H9 (cell line): Measurements from ENCODE around the gene AVPR2. TPM values are rescaled to one million over a fixed set of nuclear protein-coding genes. Genes with fewer than 3 reads are reported as not detected.

Experiments used
- DNase-seq: peaks from one replicate; pipeline ENCODE4 v3.0.0-alpha.2; 2017
- H2AFZ ChIP-seq: one replicate; pipeline ENCODE4 v1.6.1; 2013; ENCODE audit warnings: mild to moderate bottlenecking, low read length, control low read depth, moderate library complexity
- H2AK5ac ChIP-seq: 2 replicates; pipeline ENCODE4 v1.6.1; 2013; ENCODE audit warnings: low read length, control low read depth, mixed read lengths; ENCODE audit not compliant: insufficient read length
- H2BK120ac ChIP-seq: one replicate; pipeline ENCODE4 v1.6.1; 2013; ENCODE audit warnings: low read depth, mild to moderate bottlenecking, low read length, control low read depth, inconsistent platforms; ENCODE audit not compliant: poor library complexity, severe bottlenecking
- H2BK12ac ChIP-seq: 2 replicates; pipeline ENCODE4 v1.6.1; 2013; ENCODE audit warnings: low read length, control low read depth, mixed read lengths, low read depth; ENCODE audit not compliant: insufficient read length
- H2BK15ac ChIP-seq: 2 replicates; pipeline ENCODE4 v1.6.1; 2013; ENCODE audit warnings: low read depth, low read length, control low read depth
- H2BK20ac ChIP-seq: one replicate; pipeline ENCODE4 v1.6.1; 2013; ENCODE audit warnings: low read depth, mild to moderate bottlenecking, low read length, control low read depth, inconsistent platforms; ENCODE audit not compliant: poor library complexity, severe bottlenecking
- H2BK5ac ChIP-seq: 2 replicates; pipeline ENCODE4 v1.6.1; 2013; ENCODE audit warnings: low read length, control low read depth, mixed read lengths; ENCODE audit not compliant: insufficient read length
- H3K14ac ChIP-seq: 2 replicates; pipeline ENCODE4 v1.6.1; 2013; ENCODE audit warnings: low read length, control low read depth; ENCODE audit not compliant: insufficient read depth
- H3K18ac ChIP-seq: 2 replicates; pipeline ENCODE4 v1.6.1; 2013; ENCODE audit warnings: low read depth, mild to moderate bottlenecking, mixed read lengths, low read length, control low read depth; ENCODE audit not compliant: insufficient read length
- H3K23ac ChIP-seq: 2 replicates; pipeline ENCODE4 v1.6.1; 2013; ENCODE audit warnings: low read length, control low read depth, mixed read lengths, low read depth; ENCODE audit not compliant: insufficient read length
- H3K23me2 ChIP-seq: 2 replicates; pipeline ENCODE4 v1.6.1; 2013; ENCODE audit warnings: low read depth, mild to moderate bottlenecking, mixed read lengths, low read length, control low read depth; ENCODE audit not compliant: insufficient read length, poor library complexity, severe bottlenecking
- H3K27ac ChIP-seq: 2 replicates; pipeline ENCODE4 v1.5.1; 2013; ENCODE audit warnings: low read length, control low read depth, mixed read lengths, low read depth; ENCODE audit not compliant: insufficient read length
- H3K27me3 ChIP-seq: 2 replicates; pipeline ENCODE4 v1.6.1; 2013; ENCODE audit warnings: low read length, control low read depth, inconsistent platforms; ENCODE audit not compliant: insufficient read depth
- H3K4ac ChIP-seq: 2 replicates; pipeline ENCODE4 v1.6.1; 2013; ENCODE audit warnings: low read depth, mild to moderate bottlenecking, control low read depth, inconsistent platforms, low read length, moderate library complexity
- H3K4me1 ChIP-seq: 2 replicates; pipeline ENCODE4 v1.6.1; 2013; ENCODE audit warnings: low read length, control low read depth, inconsistent platforms; ENCODE audit not compliant: insufficient read depth
- H3K4me2 ChIP-seq: 2 replicates; pipeline ENCODE4 v1.6.1; 2013; ENCODE audit warnings: low read length, control low read depth, mixed read lengths; ENCODE audit not compliant: insufficient read length, insufficient read depth
- H3K56ac ChIP-seq: 2 replicates; pipeline ENCODE4 v1.6.1; 2013; ENCODE audit warnings: low read depth, mild to moderate bottlenecking, mixed read lengths, low read length, control low read depth; ENCODE audit not compliant: insufficient read length
- H3K79me1 ChIP-seq: 2 replicates; pipeline ENCODE4 v1.6.1; 2013; ENCODE audit warnings: low read depth, mild to moderate bottlenecking, moderate library complexity, low read length, control low read depth, inconsistent platforms; ENCODE audit not compliant: insufficient read depth, poor library complexity, severe bottlenecking
- H3K79me2 ChIP-seq: 2 replicates; pipeline ENCODE4 v1.6.1; 2013; ENCODE audit warnings: low read length, control low read depth, inconsistent platforms; ENCODE audit not compliant: insufficient read depth
- H3K9ac ChIP-seq: 2 replicates; pipeline ENCODE4 v1.6.1; 2013; ENCODE audit warnings: low read length, control low read depth, mixed read lengths; ENCODE audit not compliant: insufficient read length; ENCODE audit errors: extremely low read depth
- H3K9me3 ChIP-seq: one replicate; pipeline ENCODE4 v1.6.1; 2013; ENCODE audit warnings: low read depth, low read length, inconsistent platforms; ENCODE audit not compliant: control insufficient read depth
- H3T11ph ChIP-seq: one replicate; pipeline ENCODE4 v1.6.1; 2013; ENCODE audit warnings: mild to moderate bottlenecking, low read length, control low read depth, inconsistent platforms
- H4K20me1 ChIP-seq: one replicate; pipeline ENCODE4 v1.6.1; 2013; ENCODE audit not compliant: control insufficient read depth, insufficient read length, insufficient read depth
- H4K5ac ChIP-seq: 2 replicates; pipeline ENCODE4 v1.6.1; 2013; ENCODE audit warnings: low read depth, mild to moderate bottlenecking, mixed read lengths, low read length, control low read depth; ENCODE audit not compliant: insufficient read length
- H4K8ac ChIP-seq: replicated peaks from 2 replicates; pipeline ENCODE4 v1.6.1; 2013; ENCODE audit warnings: low read length, control low read depth, mixed read lengths, low read depth; ENCODE audit not compliant: insufficient read length
- H4K91ac ChIP-seq: 2 replicates; pipeline ENCODE4 v1.6.1; 2013; ENCODE audit warnings: low read depth, mild to moderate bottlenecking, moderate library complexity, mixed read lengths, low read length, control low read depth; ENCODE audit not compliant: insufficient read length
- H3K27ac Mint-ChIP-seq, 3 experiments: 2 replicates in 2 of 3; 3 replicates in 1 of 3; pipeline ENCODE4 v1.8.0; 2020 to 2021; ENCODE audit warnings: mixed read lengths in 3 of 3, mild to moderate bottlenecking in 1 of 3, moderate library complexity in 1 of 3
- H3K27me3 Mint-ChIP-seq: 2 replicates; pipeline ENCODE4 v1.8.0; 2021; ENCODE audit warnings: low read depth, mild to moderate bottlenecking, moderate library complexity, mixed read lengths
- H3K36me3 Mint-ChIP-seq, 3 experiments: 2 replicates in 2 of 3; 3 replicates in 1 of 3; pipeline ENCODE4 v1.8.0; 2020 to 2021; ENCODE audit warnings: low read depth in 3 of 3, mixed read lengths in 3 of 3; ENCODE audit not compliant: insufficient read depth in 1 of 3
- H3K4me1 Mint-ChIP-seq, 2 experiments: 2 replicates each; pipeline ENCODE4 v1.8.0; 2020; ENCODE audit warnings: mixed read lengths in 2 of 2
- H3K4me3 Mint-ChIP-seq, 2 experiments: 2 replicates in 1 of 2; 3 replicates in 1 of 2; pipeline ENCODE4 v1.8.0; 2020 to 2021; ENCODE audit warnings: mild to moderate bottlenecking in 2 of 2, mixed read lengths in 2 of 2, moderate library complexity in 1 of 2
- H3K9me3 Mint-ChIP-seq, 2 experiments: 2 replicates in 1 of 2; 3 replicates in 1 of 2; pipeline ENCODE4 v1.8.0; 2020; ENCODE audit warnings: mild to moderate bottlenecking in 2 of 2, mixed read lengths in 2 of 2, moderate library complexity in 1 of 2
- CTCF ChIP-seq: fragments of 200-600 bp; sonication (generic); conservative IDR thresholded peaks from 3 replicates; pipeline ENCODE4 v1.8.0; 2021; ENCODE audit warnings: antibody characterized with exemption, mild to moderate bottlenecking
- WGBS: extraction: QIAGEN DNeasy Blood & Tissue Kit; methylation state at CpG from one replicate; pipeline ENCODE4 v1.1.7; 2013; ENCODE audit warnings: missing lambda C conversion rate, low lambda C conversion rate, mixed read lengths; ENCODE audit not compliant: insufficient read length; ENCODE audit errors: extremely low coverage; 5-methylcytosine and 5-hydroxymethylcytosine counted together
- long read RNA-seq: library from polyadenylated mRNA; unstranded; transcript quantifications from one replicate; pipeline ENCODE4 v2.0.0, GENCODE V29; 2020
- total RNA-seq: library from RNA; stranded (reverse); gene quantifications from 2 replicates; pipeline ENCODE4 v1.2.1, GENCODE V29; 2021

Gene AVPR2
- not detected in 2 replicates for total RNA-seq
- long read RNA-seq, result 0 reads

GRCh38 chrX:153903991-153904957 is at the start of gene AVPR2:
Gene AVPR2 (plus strand): TSS chrX:153904673. CDS start chrX:153905146, 473 bp downstream.
- H2AFZ ChIP-seq, result no peak within 1 kb of the TSS
- H2BK15ac ChIP-seq, result no peak within 1 kb of the TSS
- no peaks in the 10 kb centered on the region for H3K27me3 ChIP-seq
- no peak within 1 kb of the TSS for H2BK20ac ChIP-seq
- H3K79me1 ChIP-seq, result no peaks in the 10 kb centered on the region
- H2BK12ac ChIP-seq, result no peak within 1 kb of the TSS
- H3K23ac ChIP-seq, result no peak within 1 kb of the TSS
- H3K56ac ChIP-seq, result no peak within 1 kb of the TSS
- Mint-ChIP-seq H3K27me3 (no peaks in the 10 kb centered on the region; the same call in 1 of the 2 replicates), H3K9me3 (peaks cover 61 to 67% of the 10 kb centered on the region in 2 experiments), H3K27ac (no peak within 1 kb of the TSS; a peak in 1 of 7 replicates), H3K4me1 (peaks cover 5 to 24% of the 10 kb centered on the region in 2 experiments), H3K4me3 (no peak within 1 kb of the TSS; a peak in 1 of 5 replicates), H3K36me3 (peaks cover 4 to 18% (median 4%) of the 10 kb centered on the region in 3 experiments; a peak in 5 of 7 replicates)
- 0 out of 2 replicates have a peak within 1 kb of the TSS, but pooled peaks have one; percentile 6 for H3K14ac ChIP-seq
- TF ChIP-seq CTCF, result no peak
- H3K4me2 ChIP-seq, result no peak within 1 kb of the TSS
- no peak within 1 kb of the TSS for H3T11ph ChIP-seq
- H3K18ac ChIP-seq, result peak within 1 kb of the TSS; percentile 77
- no peak within 1 kb of the TSS for H3K27ac ChIP-seq
- peaks cover 11% of the 10 kb centered on the region for H3K9me3 ChIP-seq
- no peaks in the 10 kb centered on the region for H4K20me1 ChIP-seq
- H2BK5ac ChIP-seq, result no peak within 1 kb of the TSS
- H3K23me2 ChIP-seq, result no peaks in the 10 kb centered on the region
- peak; percentile 44 for DNase-seq
- no peak within 1 kb of the TSS for H4K8ac ChIP-seq
- no peaks in the 10 kb centered on the region for H3K79me2 ChIP-seq
- no peak within 1 kb of the TSS for H3K4ac ChIP-seq
- no CpG with 5 or more reads among the region's 26 CpGs for WGBS
- no peaks in the 10 kb centered on the region for H3K4me1 ChIP-seq
- no peak within 1 kb of the TSS for H3K9ac ChIP-seq
- H2BK120ac ChIP-seq, result no peak within 1 kb of the TSS
- H4K5ac ChIP-seq, result no peak within 1 kb of the TSS
- no peak within 1 kb of the TSS for H4K91ac ChIP-seq
- H2AK5ac ChIP-seq, result no peak within 1 kb of the TSS
